ENCODE results near the gene ARFRP1. TPM values are rescaled to one million over a fixed set of nuclear protein-coding genes. Genes with fewer than 3 reads are reported as not detected.

ARFRP1 gene
- total and polyA plus RNA-seq, 2 of the 13 experiments (the other 11 are each of a cell fraction or from before 2014, with no cell fraction given) = 32.0 to 51.1 TPM

DNA sequence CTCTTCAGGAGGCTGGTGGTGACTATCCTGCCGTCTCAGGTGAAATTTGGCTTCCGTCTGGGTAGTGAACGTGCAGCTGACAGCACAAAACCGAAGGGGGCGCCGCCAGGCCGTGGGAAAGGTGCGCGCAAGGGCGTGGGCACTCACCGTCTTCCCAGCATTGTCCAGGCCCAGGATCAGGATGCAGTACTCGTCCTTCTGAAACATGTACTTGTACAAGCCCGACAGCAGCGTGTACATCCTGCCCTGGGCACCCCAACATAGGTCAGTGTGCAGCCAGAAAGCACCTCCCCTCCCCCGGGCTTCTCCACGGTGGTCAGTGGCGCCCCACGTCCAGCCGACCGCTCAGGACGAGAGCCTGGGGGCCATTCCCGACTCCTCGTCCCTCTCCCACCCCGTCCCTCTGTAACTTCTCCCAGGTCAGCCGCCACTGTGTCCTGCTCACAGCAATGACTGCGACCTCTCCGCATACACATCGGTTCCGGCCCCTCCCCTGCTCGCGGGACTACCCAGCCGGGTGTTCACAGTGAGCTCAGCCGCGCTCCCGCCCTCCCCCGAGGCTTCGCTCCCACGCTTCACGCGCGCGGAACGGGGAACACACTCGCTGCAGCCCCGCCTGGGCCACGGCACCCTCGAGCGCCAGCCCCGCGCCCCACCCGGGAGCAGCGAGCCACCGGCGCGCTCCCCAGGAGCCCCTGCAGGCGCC, 771 bp downstream of the ARFRP1 start (continued):
- TF ChIP-seq, protein P1, sequence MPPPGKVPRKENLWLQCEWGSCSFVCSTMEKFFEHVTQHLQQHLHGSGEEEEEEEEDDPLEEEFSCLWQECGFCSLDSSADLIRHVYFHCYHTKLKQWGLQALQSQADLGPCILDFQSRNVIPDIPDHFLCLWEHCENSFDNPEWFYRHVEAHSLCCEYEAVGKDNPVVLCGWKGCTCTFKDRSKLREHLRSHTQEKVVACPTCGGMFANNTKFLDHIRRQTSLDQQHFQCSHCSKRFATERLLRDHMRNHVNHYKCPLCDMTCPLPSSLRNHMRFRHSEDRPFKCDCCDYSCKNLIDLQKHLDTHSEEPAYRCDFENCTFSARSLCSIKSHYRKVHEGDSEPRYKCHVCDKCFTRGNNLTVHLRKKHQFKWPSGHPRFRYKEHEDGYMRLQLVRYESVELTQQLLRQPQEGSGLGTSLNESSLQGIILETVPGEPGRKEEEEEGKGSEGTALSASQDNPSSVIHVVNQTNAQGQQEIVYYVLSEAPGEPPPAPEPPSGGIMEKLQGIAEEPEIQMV (CRISPR knock-in tag; IDR thresholded peaks at IDR 0.05; ENCODE audit: low read depth) = peak; percentile 84
- TF ChIP-seq SRF (IDR thresholded peaks at IDR 0.05; ENCODE audit: low read depth, low read length) (no peak), SAP130 (CRISPR knock-in tag; IDR thresholded peaks at IDR 0.05; ENCODE audit: low read depth) (peak; percentile 87), POLR2A (IDR thresholded peaks at IDR 0.05; ENCODE audit: insufficient read depth in 1 of 2, low read depth in 2 of 2, low read length in 2 of 2) (peak in 1 of 2 experiments; percentile 43; a peak in 1 of 4 replicates), SNAI1 (CRISPR knock-in tag; IDR thresholded peaks at IDR 0.05; ENCODE audit: borderline replicate concordance) (peak; percentile 44; the same call in 1 of the 2 replicates), ATF7 (IDR thresholded peaks at IDR 0.05) (no peak), ATF7 (CRISPR knock-in tag; IDR thresholded peaks at IDR 0.05) (no peak), ZNF761 (CRISPR knock-in tag; conservative IDR thresholded peaks at IDR 0.05) (0 out of 2 replicates have a peak, but pooled peaks have one; percentile 34), NCOR1 (IDR thresholded peaks at IDR 0.05; ENCODE audit: borderline replicate concordance, low read length) (peak; percentile 0; the same call in 1 of the 2 replicates), ZNF746 (CRISPR knock-in tag; IDR thresholded peaks at IDR 0.05) (peak; percentile 58), SSRP1 (CRISPR knock-in tag; IDR thresholded peaks at IDR 0.05) (peak; percentile 91; the same call in 1 of the 2 replicates), ZNF451 (CRISPR knock-in tag; IDR thresholded peaks at IDR 0.05) (no peak), NFE2L2 (IDR thresholded peaks at IDR 0.05; ENCODE audit: low read length) (no peak), RFXAP (CRISPR knock-in tag; IDR thresholded peaks at IDR 0.05; ENCODE audit: borderline replicate concordance) (no peak), NFIC (IDR thresholded peaks at IDR 0.05; ENCODE audit: low read length) (no peak), ZBTB8A (CRISPR knock-in tag; IDR thresholded peaks at IDR 0.05; ENCODE audit: borderline replicate concordance, low read depth) (peak; percentile 67), SAFB2 (CRISPR knock-in tag; IDR thresholded peaks at IDR 0.05; ENCODE audit: borderline replicate concordance, low read depth) (peak; percentile 79; the same call in 1 of the 2 replicates), ZBTB38 (CRISPR knock-in tag; IDR thresholded peaks at IDR 0.05) (peak; percentile 81), SP4 (CRISPR knock-in tag; IDR thresholded peaks at IDR 0.05) (peak; percentile 75; the same call in 1 of the 2 replicates), KAT2B (IDR thresholded peaks at IDR 0.05; ENCODE audit: borderline replicate concordance, low read depth, low read length) (no peak), TGIF2 (CRISPR knock-in tag; IDR thresholded peaks at IDR 0.05) (peak; percentile 90; the same call in 1 of the 2 replicates), NAIF1 (CRISPR knock-in tag; IDR thresholded peaks at IDR 0.05; ENCODE audit: borderline replicate concordance) (peak; percentile 37; the same call in 1 of the 2 replicates), ZNF720 (CRISPR knock-in tag; IDR thresholded peaks at IDR 0.05) (no peak), CBFB (CRISPR knock-in tag; IDR thresholded peaks at IDR 0.05) (peak; percentile 44; the same call in 1 of the 2 replicates), CBX5 (CRISPR knock-in tag; IDR thresholded peaks at IDR 0.05; ENCODE audit: borderline replicate concordance) (peak; percentile 88), MXD4 (CRISPR knock-in tag; IDR thresholded peaks at IDR 0.05) (peak; percentile 71)
- TF ChIP-seq, protein P2, sequence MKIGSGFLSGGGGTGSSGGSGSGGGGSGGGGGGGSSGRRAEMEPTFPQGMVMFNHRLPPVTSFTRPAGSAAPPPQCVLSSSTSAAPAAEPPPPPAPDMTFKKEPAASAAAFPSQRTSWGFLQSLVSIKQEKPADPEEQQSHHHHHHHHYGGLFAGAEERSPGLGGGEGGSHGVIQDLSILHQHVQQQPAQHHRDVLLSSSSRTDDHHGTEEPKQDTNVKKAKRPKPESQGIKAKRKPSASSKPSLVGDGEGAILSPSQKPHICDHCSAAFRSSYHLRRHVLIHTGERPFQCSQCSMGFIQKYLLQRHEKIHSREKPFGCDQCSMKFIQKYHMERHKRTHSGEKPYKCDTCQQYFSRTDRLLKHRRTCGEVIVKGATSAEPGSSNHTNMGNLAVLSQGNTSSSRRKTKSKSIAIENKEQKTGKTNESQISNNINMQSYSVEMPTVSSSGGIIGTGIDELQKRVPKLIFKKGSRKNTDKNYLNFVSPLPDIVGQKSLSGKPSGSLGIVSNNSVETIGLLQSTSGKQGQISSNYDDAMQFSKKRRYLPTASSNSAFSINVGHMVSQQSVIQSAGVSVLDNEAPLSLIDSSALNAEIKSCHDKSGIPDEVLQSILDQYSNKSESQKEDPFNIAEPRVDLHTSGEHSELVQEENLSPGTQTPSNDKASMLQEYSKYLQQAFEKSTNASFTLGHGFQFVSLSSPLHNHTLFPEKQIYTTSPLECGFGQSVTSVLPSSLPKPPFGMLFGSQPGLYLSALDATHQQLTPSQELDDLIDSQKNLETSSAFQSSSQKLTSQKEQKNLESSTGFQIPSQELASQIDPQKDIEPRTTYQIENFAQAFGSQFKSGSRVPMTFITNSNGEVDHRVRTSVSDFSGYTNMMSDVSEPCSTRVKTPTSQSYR (CRISPR knock-in tag; IDR thresholded peaks at IDR 0.05; ENCODE audit: borderline replicate concordance) = peak; percentile 28; the same call in 1 of the 2 replicates
- TF ChIP-seq, protein P3, sequence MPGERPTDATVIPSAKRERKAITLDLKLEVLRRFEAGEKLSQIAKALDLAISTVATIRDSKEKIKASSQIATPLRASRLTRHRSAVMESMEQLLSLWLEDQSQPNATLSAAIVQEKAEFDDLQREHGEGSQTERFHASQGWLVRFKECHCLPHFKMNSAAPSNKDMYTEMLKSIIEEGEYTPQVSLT (CRISPR knock-in tag; IDR thresholded peaks at IDR 0.05; ENCODE audit: borderline replicate concordance, low read depth) = no peak
